H1 (cell line): Measurements from ENCODE around the gene RPS6KB2. TPM values are rescaled to one million over a fixed set of nuclear protein-coding genes. Genes with fewer than 3 reads are reported as not detected.

Experiments
- CHD7 ChIP-seq: fragments of 300-600 bp; sonication (generic); IDR thresholded peaks from 2 replicates; pipeline ENCODE4 v1.7.1; 2012; ENCODE audit warnings: low read length, moderate library complexity, mild to moderate bottlenecking, inconsistent platforms; ENCODE audit not compliant: insufficient replicate concordance
- CTBP2 ChIP-seq: IDR thresholded peaks from 2 replicates; pipeline ENCODE4 v1.7.0; 2011; ENCODE audit warnings: borderline replicate concordance, mild to moderate bottlenecking, moderate library complexity, mixed read lengths, low read length; ENCODE audit not compliant: insufficient read depth, insufficient read length
- EZH2 ChIP-seq: fragments of 200-600 bp; sonication (generic); IDR thresholded peaks from 2 replicates; pipeline ENCODE4 v1.7.1; 2012; ENCODE audit warnings: low read depth, mild to moderate bottlenecking, moderate library complexity, low read length, inconsistent platforms; ENCODE audit not compliant: severe bottlenecking
- HDAC6 ChIP-seq: IDR thresholded peaks from one replicate; pipeline ENCODE4 v1.7.1; 2012; ENCODE audit warnings: low read depth, mild to moderate bottlenecking, inconsistent platforms, low read length, moderate library complexity
- JUN ChIP-seq: IDR thresholded peaks from 2 replicates; pipeline ENCODE4 v1.6.1; 2011; ENCODE audit warnings: low read depth, mild to moderate bottlenecking, improper control_type of control experiment, low read length
- KDM1A ChIP-seq: fragments of 200-600, 300-600 bp; sonication (generic); IDR thresholded peaks from 2 replicates; pipeline ENCODE4 v1.7.1; 2016; ENCODE audit warnings: mild to moderate bottlenecking, low read length, borderline replicate concordance
- PHF8 ChIP-seq: fragments of 200-600 bp; sonication (generic); conservative IDR thresholded peaks from 2 replicates; pipeline ENCODE4 v1.7.1; 2012; ENCODE audit warnings: low read depth, mild to moderate bottlenecking, inconsistent platforms, low read length, moderate library complexity
- TBP ChIP-seq: IDR thresholded peaks from 2 replicates; pipeline ENCODE4 v1.6.1; 2011; ENCODE audit warnings: low read depth, low read length, improper control_type of control experiment
- polyA plus RNA-seq, 7 experiments: library from polyadenylated mRNA; depleted of rRNA in 3 of 7; stranded (reverse) in 5 of 7; unstranded in 2 of 7; fragments of >200 nt in 5 of 7; fragments of 200-250 nt in 2 of 7; gene quantifications; 1 replicate in 5 of 7; 2 replicates in 1 of 7; 4 replicates in 1 of 7; pipeline versions ENCODE4 v1.2.1 to v1.2.3, GENCODE V29; 2011 to 2013; ENCODE audit warnings: missing spikeins in 2 of 7, mixed read lengths in 2 of 7
- total RNA-seq: library from RNA; stranded (reverse); fragmentation: NEBNext Ultra II Directional; extraction: Animal tissue kit (Norgen Biotek cat#: 25700); gene quantifications from 2 replicates; pipeline ENCODE4 v1.2.1, GENCODE V29; 2021

Gene RPS6KB2
- total and polyA plus RNA-seq, 2 of the 8 experiments (the other 6 are each of a cell fraction or from before 2014, with no cell fraction given) = 41.0 to 47.1 TPM

- TF ChIP-seq KDM1A (no peak), HDAC6 (no peak), EZH2 (no peak), TBP (no peak), PHF8 (no peak), CHD7 (no peak), JUN (no peak), CTBP2 (no peak)
Measured at GRCh38 chr11:67450796-67451657, 22.7 kb downstream of the RPS6KB2 start (continued).
